GM12864 (cell line): ENCODE results near the gene ARPC1A.
"Not testable (repeated sequence)": the region's sequence is repeated elsewhere in the genome, so short reads cannot be mapped to it uniquely, and the experiment has no call there.

ENCODE experiments used
- DNase-seq: peaks from one replicate; pipeline ENCODE4 v3.0.0-alpha.2; 2011; ENCODE audit warnings: low read depth
- H3K4me3 ChIP-seq: 2 replicates; pipeline ENCODE4 v1.5.1; 2011; ENCODE audit warnings: mild to moderate bottlenecking, low read depth, low read length, control low read depth
- CTCF ChIP-seq: IDR thresholded peaks from 2 replicates; pipeline ENCODE4 v1.5.1; 2011; ENCODE audit warnings: low read depth, mild to moderate bottlenecking, moderate library complexity, low read length, control low read depth, inconsistent platforms; ENCODE audit errors: missing control alignments

Gene ARPC1A

GRCh38 chr7:99309111-99309510 is 16.6 kb upstream of the ARPC1A start:
- H3K4me3 ChIP-seq: no peak overlapping the region
- no peak for TF ChIP-seq CTCF
- DNase-seq: no peak

GRCh38 chr7:99310004-99310403 is 15.7 kb upstream of the ARPC1A start:
- H3K4me3 ChIP-seq: no peak overlapping the region
- no peak for DNase-seq
- TF ChIP-seq CTCF: no peak

- no peak for TF ChIP-seq CTCF
- no peak overlapping the region for H3K4me3 ChIP-seq
- DNase-seq: no peak
Observed at GRCh38 chr7:99311702-99312101, 14.0 kb upstream of the ARPC1A start.

GRCh38 chr7:99312316-99313203 is 13.1 kb upstream of the ARPC1A start:
- peak; percentile 82 for TF ChIP-seq CTCF
- peak overlapping the region; percentile 5; the same call in 1 of the 2 replicates for H3K4me3 ChIP-seq
- peak; percentile 25 for DNase-seq

GRCh38 chr7:99313204-99313573 is 12.5 kb upstream of the ARPC1A start:
- DNase-seq: no peak
- peak overlapping the region; percentile 5; the same call in 1 of the 2 replicates for H3K4me3 ChIP-seq
- no peak for TF ChIP-seq CTCF

GRCh38 chr7:99314504-99314903 is 11.2 kb upstream of the ARPC1A start:
- no peak for DNase-seq
- no peak overlapping the region for H3K4me3 ChIP-seq
- TF ChIP-seq CTCF: no peak

- no peak overlapping the region for H3K4me3 ChIP-seq
- no peak for TF ChIP-seq CTCF
- no peak for DNase-seq
Observed at GRCh38 chr7:99320371-99320770, 5.3 kb upstream of the ARPC1A start.

- DNase-seq, H3K4me3 ChIP-seq: not testable (repeated sequence)
Observed at GRCh38 chr7:99322659-99323058, 3.0 kb upstream of the ARPC1A start.
